GM12878 (cell line): ENCODE measurements around the gene PLCB4. TPM values are rescaled to one million over a fixed set of nuclear protein-coding genes. Genes with fewer than 3 reads are reported as not detected.

Source experiments
- ATAC-seq: fragments of 200-7000 bp; cut with Tn5 transposase; 3 replicates; pipeline ENCODE4 v1.9.1; 2020; ENCODE audit warnings: mild to moderate bottlenecking, moderate library complexity
- BruUV-seq: library from RNA; stranded (reverse); fragments of 400-500 nt; replicated peaks from 2 replicates; lab custom pipeline; 2021; lab: Mats Ljungman, UMichigan
- CTCF ChIA-PET: fragments of 300-600 bp; sonication (Branson Sonifier 250); formaldehyde crosslinking; extraction: SDS; loops from one replicate; lab custom pipeline; 2021; ENCODE audit warnings: inconsistent platforms; lab: Yijun Ruan, JAX
- POLR2A ChIA-PET: fragments of 350-600 bp; formaldehyde crosslinking; extraction: SDS; loops from one replicate; lab custom pipeline; 2021; ENCODE audit warnings: inconsistent platforms; lab: Charles Lee
- RAD21 ChIA-PET: fragments of 300-600 bp; sonication (Branson Sonifier 250); formaldehyde crosslinking; loops from one replicate; lab custom pipeline; 2023; ENCODE audit warnings: antibody characterized with exemption; ENCODE audit not compliant: unreplicated experiment; lab: Charles Lee
- SMC1A ChIA-PET: fragments of 300-600 bp; sonication (Branson Sonifier 250); formaldehyde crosslinking; loops from one replicate; lab custom pipeline; 2023; ENCODE audit not compliant: unreplicated experiment, uncharacterized antibody; lab: Charles Lee
- DNase-seq: peaks from one replicate; pipeline ENCODE4 v3.0.0-alpha.2; 2011; ENCODE audit warnings: low read depth, low spot score
- FAIRE-seq: peaks from 3 replicates; lab custom pipeline; 2011; peaks lifted over from hg19 to GRCh38; lab: Jason Lieb, UNC
- H2AFZ ChIP-seq: 2 replicates; pipeline ENCODE4 v1.6.0; 2011; ENCODE audit warnings: low read depth, low read length, control low read depth; ENCODE audit not compliant: control insufficient read depth
- H3K27ac ChIP-seq: 2 replicates; pipeline ENCODE4 v1.5.1; 2011; ENCODE audit warnings: control low read depth; ENCODE audit not compliant: control insufficient read depth, insufficient read depth
- H3K27me3 ChIP-seq, 2 experiments: replicated peaks in 1 of 2; 2 replicates each; pipeline versions ENCODE4 v1.6.0 to v1.6.1; 2011; ENCODE audit warnings: low read length in 1 of 2; ENCODE audit not compliant: control insufficient read depth in 2 of 2, insufficient read depth in 2 of 2
- H3K36me3 ChIP-seq, 2 experiments: 2 replicates each; pipeline ENCODE4 v1.5.1; 2011; ENCODE audit warnings: low read length in 1 of 2; ENCODE audit not compliant: control insufficient read depth in 2 of 2, insufficient read depth in 2 of 2
- H3K4me1 ChIP-seq: 2 replicates; pipeline ENCODE4 v1.6.1; 2011; ENCODE audit warnings: mild to moderate bottlenecking, low read length, moderate library complexity, mixed read lengths; ENCODE audit not compliant: control insufficient read depth, insufficient read depth
- H3K4me2 ChIP-seq: 2 replicates; pipeline ENCODE4 v1.6.0; 2011; ENCODE audit warnings: control low read depth; ENCODE audit not compliant: control insufficient read depth, insufficient read depth
- H3K4me3 ChIP-seq: fragments of 200-600 bp; sonication (generic); 2 replicates; pipeline ENCODE4 v1.5.1; 2016
- H3K79me2 ChIP-seq: 2 replicates; pipeline ENCODE4 v1.6.0; 2011; ENCODE audit warnings: low read length; ENCODE audit not compliant: control insufficient read depth, insufficient read depth
- H3K9ac ChIP-seq: 2 replicates; pipeline ENCODE4 v1.8.0; 2011; ENCODE audit warnings: low read length, control low read depth, mixed read lengths; ENCODE audit not compliant: control insufficient read depth, insufficient read depth
- H3K9me3 ChIP-seq: replicated peaks from 3 replicates; pipeline ENCODE4 v1.5.1; 2011; ENCODE audit warnings: mild to moderate bottlenecking, low read length; ENCODE audit not compliant: control insufficient read depth, insufficient read depth
- H4K20me1 ChIP-seq: 2 replicates; pipeline ENCODE4 v1.6.0; 2011; ENCODE audit not compliant: control insufficient read depth, insufficient read depth
- CEBPB ChIP-seq, 2 experiments: fragments of 150-350 bp in 1 of 2; IDR thresholded peaks; 2 replicates each; pipeline ENCODE4 v1.6.1; 2012 to 2014; ENCODE audit warnings: low read depth in 2 of 2, low read length in 2 of 2, borderline replicate concordance in 1 of 2, inconsistent platforms in 1 of 2
- EGR1 ChIP-seq, 2 experiments: IDR thresholded peaks; 1 replicate in 1 of 2; 2 replicates in 1 of 2; pipeline ENCODE4 v1.6.1; 2011 to 2012; ENCODE audit warnings: low read depth in 2 of 2, low read length in 2 of 2, borderline replicate concordance in 1 of 2, mild to moderate bottlenecking in 1 of 2, moderate library complexity in 1 of 2
- FOXM1 ChIP-seq: IDR thresholded peaks from 2 replicates; pipeline ENCODE4 v1.6.1; 2012; ENCODE audit warnings: low read depth, mild to moderate bottlenecking, inconsistent platforms, low read length, moderate library complexity
- GABPA ChIP-seq: IDR thresholded peaks from 2 replicates; pipeline ENCODE4 v1.6.1; 2014; ENCODE audit warnings: antibody characterized with exemption, low read depth, mild to moderate bottlenecking, inconsistent platforms
- HDAC2 ChIP-seq: fragments of 200-600 bp; sonication (generic); IDR thresholded peaks from 2 replicates; pipeline ENCODE4 v1.6.1; 2017
- NFYB ChIP-seq: IDR thresholded peaks from 2 replicates; pipeline ENCODE4 v1.6.1; 2011; ENCODE audit warnings: low read depth, mild to moderate bottlenecking, low read length, improper control_type of control experiment, moderate library complexity; ENCODE audit not compliant: insufficient read depth
- TCF3 ChIP-seq: IDR thresholded peaks from 2 replicates; pipeline ENCODE4 v1.6.1; 2012; ENCODE audit warnings: low read depth, mild to moderate bottlenecking, low read length, borderline replicate concordance; ENCODE audit not compliant: insufficient read depth
- ZSCAN29 ChIP-seq: fragments of 450-650 bp; IDR thresholded peaks from 2 replicates; pipeline ENCODE4 v1.6.1; 2017; ENCODE audit warnings: mild to moderate bottlenecking, moderate library complexity
- WGBS: methylation state at CpG from one replicate; pipeline ENCODE4 v1.1.6; 2016; ENCODE audit warnings: low lambda C conversion rate; ENCODE audit not compliant: insufficient replicate concordance, insufficient coverage; ENCODE audit errors: missing lambda C conversion rate; 5-methylcytosine and 5-hydroxymethylcytosine counted together
- in situ Hi-C: fragments of 300-500 bp; cut with MboI; formaldehyde crosslinking; loops from 9 replicates; pipeline ENCODE4 v1.14.3; 2018; ENCODE audit warnings: mixed read lengths
- intact Hi-C: fragments of 100-400 bp; cut with micrococcal nuclease; formaldehyde crosslinking; loops from one replicate; pipeline ENCODE4 v1.14.2; 2022; ENCODE audit not compliant: unreplicated experiment
- polyA plus RNA-seq, 11 experiments: library from polyadenylated mRNA; depleted of rRNA in 4 of 11; unstranded in 6 of 11; stranded (reverse) in 5 of 11; fragments of >200 nt; fragmentation: Nextera tagmentation in 4 of 11; fragmentation: Illumina TruSeq in 1 of 11; extraction: Ambion mirVana in 4 of 11; extraction: Trizol in 1 of 11; gene quantifications; 1 replicate in 1 of 11; 2 replicates in 10 of 11; pipeline versions ENCODE4 v1.2.1 to v1.2.3, GENCODE V29; 2011 to 2016; ENCODE audit warnings: inconsistent platforms in 2 of 11, missing spikeins in 2 of 11, low read depth in 1 of 11
- total RNA-seq, 4 experiments: library from RNA; depleted of rRNA in 3 of 4; stranded (reverse); fragments of >200 nt in 3 of 4; fragmentation: Illumina TruSeq in 1 of 4; extraction: Trizol in 1 of 4; gene quantifications; 2 replicates each; pipeline versions ENCODE4 v1.2.1 to v1.2.3, GENCODE V29; 2013 to 2021
- TF ChIP-seq, protein P1 (sequence below), 3 experiments: IDR thresholded peaks in 2 of 3; conservative IDR thresholded peaks in 1 of 3; 2 replicates each; pipeline ENCODE4 v1.5.1; 2011; ENCODE audit warnings: low read depth in 3 of 3, low read length in 3 of 3, mild to moderate bottlenecking in 3 of 3, control low read depth in 2 of 3, moderate library complexity in 2 of 3, inconsistent platforms in 1 of 3, mixed read lengths in 1 of 3; ENCODE audit not compliant: control insufficient read depth in 2 of 3, insufficient read depth in 1 of 3; ENCODE audit errors: extremely low read depth in 1 of 3
- TF ChIP-seq, protein P2 (sequence below): fragments of 450-650 bp; IDR thresholded peaks from 2 replicates; pipeline ENCODE4 v1.6.1; 2017; ENCODE audit warnings: mild to moderate bottlenecking, low read depth, inconsistent platforms; ENCODE audit not compliant: poor library complexity, severe bottlenecking
- TF ChIP-seq, protein P3 (sequence below): IDR thresholded peaks from 2 replicates; pipeline ENCODE4 v1.6.1; 2012; ENCODE audit warnings: mild to moderate bottlenecking, low read depth, low read length

The PLCB4 gene
- total and polyA plus RNA-seq, 10 of the 15 experiments (the other 5 are each of a cell fraction or from before 2014, with no cell fraction given): not detected

DNA sequence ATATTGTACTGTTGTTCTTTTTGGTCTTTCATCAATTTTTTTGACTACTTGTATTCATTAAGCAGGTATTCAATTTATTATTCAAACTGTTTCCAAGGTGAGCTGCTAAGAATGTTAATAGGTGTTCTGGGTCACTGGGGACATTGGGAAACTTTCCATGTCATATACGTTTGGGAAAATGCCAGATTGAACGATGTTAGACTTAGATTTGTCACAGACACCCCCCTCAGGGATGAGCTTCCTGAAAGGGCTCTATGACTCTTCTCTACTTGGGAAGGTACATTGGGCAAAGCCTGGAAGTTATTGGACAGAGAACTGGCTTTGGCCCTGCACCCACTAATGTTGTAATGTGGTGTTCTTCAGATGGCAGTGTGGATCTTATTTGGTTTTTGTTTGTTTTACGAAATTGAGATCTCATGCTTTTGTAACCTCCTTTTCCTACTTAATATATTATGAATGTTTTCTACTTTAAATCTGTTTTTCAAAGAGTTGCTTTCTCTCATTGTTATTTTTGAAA is 42.1 kb downstream of the PLCB4 start:
- RAD21 ChIA-PET: no interaction called here
- Histone ChIP-seq H3K4me2 (no peak overlapping the region), H3K9ac (no peak overlapping the region), H4K20me1 (no peaks in the 10 kb centered on the region), H3K4me1 (no peaks in the 10 kb centered on the region), H3K9me3 (no peaks in the 10 kb centered on the region), H3K27ac (no peak overlapping the region), H3K79me2 (no peaks in the 10 kb centered on the region), H3K4me3 (no peak overlapping the region), H3K27me3 (no peaks in the 10 kb centered on the region), H3K36me3 (no peaks in the 10 kb centered on the region), H2AFZ (no peak overlapping the region)
- ATAC-seq (no peak), DNase-seq (no peak), FAIRE-seq (no peak)
- 8% methylated on average over 3 of the region's 3 CpGs for WGBS
- intact Hi-C loops: no loop called here
- TF ChIP-seq NFYB: no peak
- TF ChIP-seq, protein P1, sequence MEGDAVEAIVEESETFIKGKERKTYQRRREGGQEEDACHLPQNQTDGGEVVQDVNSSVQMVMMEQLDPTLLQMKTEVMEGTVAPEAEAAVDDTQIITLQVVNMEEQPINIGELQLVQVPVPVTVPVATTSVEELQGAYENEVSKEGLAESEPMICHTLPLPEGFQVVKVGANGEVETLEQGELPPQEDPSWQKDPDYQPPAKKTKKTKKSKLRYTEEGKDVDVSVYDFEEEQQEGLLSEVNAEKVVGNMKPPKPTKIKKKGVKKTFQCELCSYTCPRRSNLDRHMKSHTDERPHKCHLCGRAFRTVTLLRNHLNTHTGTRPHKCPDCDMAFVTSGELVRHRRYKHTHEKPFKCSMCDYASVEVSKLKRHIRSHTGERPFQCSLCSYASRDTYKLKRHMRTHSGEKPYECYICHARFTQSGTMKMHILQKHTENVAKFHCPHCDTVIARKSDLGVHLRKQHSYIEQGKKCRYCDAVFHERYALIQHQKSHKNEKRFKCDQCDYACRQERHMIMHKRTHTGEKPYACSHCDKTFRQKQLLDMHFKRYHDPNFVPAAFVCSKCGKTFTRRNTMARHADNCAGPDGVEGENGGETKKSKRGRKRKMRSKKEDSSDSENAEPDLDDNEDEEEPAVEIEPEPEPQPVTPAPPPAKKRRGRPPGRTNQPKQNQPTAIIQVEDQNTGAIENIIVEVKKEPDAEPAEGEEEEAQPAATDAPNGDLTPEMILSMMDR (IDR thresholded peaks at IDR 0.05 in 2 of 3, conservative IDR thresholded peaks at IDR 0.05 in 1 of 3; ENCODE audit: control insufficient read depth in 2 of 3, extremely low read depth in 1 of 3, insufficient read depth in 1 of 3, low read depth in 3 of 3, low read length in 3 of 3): no peak
- no peak for TF ChIP-seq GABPA
- TF ChIP-seq EGR1 (IDR thresholded peaks at IDR 0.05; ENCODE audit: borderline replicate concordance in 1 of 2, low read depth in 2 of 2, low read length in 2 of 2): no peak
- TF ChIP-seq, protein P2, sequence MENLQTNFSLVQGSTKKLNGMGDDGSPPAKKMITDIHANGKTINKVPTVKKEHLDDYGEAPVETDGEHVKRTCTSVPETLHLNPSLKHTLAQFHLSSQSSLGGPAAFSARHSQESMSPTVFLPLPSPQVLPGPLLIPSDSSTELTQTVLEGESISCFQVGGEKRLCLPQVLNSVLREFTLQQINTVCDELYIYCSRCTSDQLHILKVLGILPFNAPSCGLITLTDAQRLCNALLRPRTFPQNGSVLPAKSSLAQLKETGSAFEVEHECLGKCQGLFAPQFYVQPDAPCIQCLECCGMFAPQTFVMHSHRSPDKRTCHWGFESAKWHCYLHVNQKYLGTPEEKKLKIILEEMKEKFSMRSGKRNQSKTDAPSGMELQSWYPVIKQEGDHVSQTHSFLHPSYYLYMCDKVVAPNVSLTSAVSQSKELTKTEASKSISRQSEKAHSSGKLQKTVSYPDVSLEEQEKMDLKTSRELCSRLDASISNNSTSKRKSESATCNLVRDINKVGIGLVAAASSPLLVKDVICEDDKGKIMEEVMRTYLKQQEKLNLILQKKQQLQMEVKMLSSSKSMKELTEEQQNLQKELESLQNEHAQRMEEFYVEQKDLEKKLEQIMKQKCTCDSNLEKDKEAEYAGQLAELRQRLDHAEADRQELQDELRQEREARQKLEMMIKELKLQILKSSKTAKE: no peak
- no peak for TF ChIP-seq HDAC2
- TF ChIP-seq CEBPB (IDR thresholded peaks at IDR 0.05; ENCODE audit: borderline replicate concordance in 1 of 2, low read depth in 2 of 2, low read length in 2 of 2): no peak
- TF ChIP-seq TCF3: no peak
- TF ChIP-seq FOXM1: no peak
- TF ChIP-seq, protein P3, sequence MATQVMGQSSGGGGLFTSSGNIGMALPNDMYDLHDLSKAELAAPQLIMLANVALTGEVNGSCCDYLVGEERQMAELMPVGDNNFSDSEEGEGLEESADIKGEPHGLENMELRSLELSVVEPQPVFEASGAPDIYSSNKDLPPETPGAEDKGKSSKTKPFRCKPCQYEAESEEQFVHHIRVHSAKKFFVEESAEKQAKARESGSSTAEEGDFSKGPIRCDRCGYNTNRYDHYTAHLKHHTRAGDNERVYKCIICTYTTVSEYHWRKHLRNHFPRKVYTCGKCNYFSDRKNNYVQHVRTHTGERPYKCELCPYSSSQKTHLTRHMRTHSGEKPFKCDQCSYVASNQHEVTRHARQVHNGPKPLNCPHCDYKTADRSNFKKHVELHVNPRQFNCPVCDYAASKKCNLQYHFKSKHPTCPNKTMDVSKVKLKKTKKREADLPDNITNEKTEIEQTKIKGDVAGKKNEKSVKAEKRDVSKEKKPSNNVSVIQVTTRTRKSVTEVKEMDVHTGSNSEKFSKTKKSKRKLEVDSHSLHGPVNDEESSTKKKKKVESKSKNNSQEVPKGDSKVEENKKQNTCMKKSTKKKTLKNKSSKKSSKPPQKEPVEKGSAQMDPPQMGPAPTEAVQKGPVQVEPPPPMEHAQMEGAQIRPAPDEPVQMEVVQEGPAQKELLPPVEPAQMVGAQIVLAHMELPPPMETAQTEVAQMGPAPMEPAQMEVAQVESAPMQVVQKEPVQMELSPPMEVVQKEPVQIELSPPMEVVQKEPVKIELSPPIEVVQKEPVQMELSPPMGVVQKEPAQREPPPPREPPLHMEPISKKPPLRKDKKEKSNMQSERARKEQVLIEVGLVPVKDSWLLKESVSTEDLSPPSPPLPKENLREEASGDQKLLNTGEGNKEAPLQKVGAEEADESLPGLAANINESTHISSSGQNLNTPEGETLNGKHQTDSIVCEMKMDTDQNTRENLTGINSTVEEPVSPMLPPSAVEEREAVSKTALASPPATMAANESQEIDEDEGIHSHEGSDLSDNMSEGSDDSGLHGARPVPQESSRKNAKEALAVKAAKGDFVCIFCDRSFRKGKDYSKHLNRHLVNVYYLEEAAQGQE: no peak
- TF ChIP-seq ZSCAN29: no peak
- no TSS peak for BruUV-seq
- CTCF ChIA-PET: no interaction called here
- POLR2A ChIA-PET: no interaction called here
- SMC1A ChIA-PET: no interaction called here
- in situ Hi-C loops: no loop called here
